Measurements from ENCODE around the gene GALNT13. TPM values are rescaled to one million over a fixed set of nuclear protein-coding genes. Genes with fewer than 3 reads are reported as not detected.
A peak's percentile ranks its signal among the peaks of the same experiment; 100 is the strongest.

GALNT13 gene
- total RNA-seq, 4 donors from 2014 or later, result 0.16 to 11.9 (median 1.3) TPM

GRCh38 chr2:154130821-154131220, 259.1 kb downstream of the GALNT13 start:
- H3K27me3 ChIP-seq, result no peaks in the 10 kb centered on the region
- H3K27ac ChIP-seq, result no peak overlapping the region
- H3K4me3 ChIP-seq, result no peak overlapping the region
- no peaks in the 10 kb centered on the region for H3K4me1 ChIP-seq
- 79 to 94% methylated on average over 1 of the region's 1 CpG for WGBS, 2 donors (ENCODE audit: low coverage in 1 of 2)
- TF ChIP-seq POLR2AphosphoS5 (IDR thresholded peaks at IDR 0.05) (no peak), POLR2A (IDR thresholded peaks at IDR 0.05) (no peak), EP300 (IDR thresholded peaks at IDR 0.05) (no peak), CTCF (IDR thresholded peaks at IDR 0.05) (no peak)
- no peak for ATAC-seq
- no peaks in the 10 kb centered on the region for H3K9me3 ChIP-seq
- H3K36me3 ChIP-seq, result no peaks in the 10 kb centered on the region

GRCh38 chr2:154132827-154133226, 261.1 kb downstream of the GALNT13 start:
- Histone ChIP-seq H3K4me3 (no peak overlapping the region), H3K27me3 (no peaks in the 10 kb centered on the region), H3K9me3 (no peaks in the 10 kb centered on the region), H3K36me3 (no peaks in the 10 kb centered on the region), H3K4me1 (no peaks in the 10 kb centered on the region), H3K27ac (no peak overlapping the region)
- TF ChIP-seq POLR2AphosphoS5 (IDR thresholded peaks at IDR 0.05), result no peak
- 62 to 90% methylated on average over 2 of the region's 2 CpGs for WGBS, 2 donors (ENCODE audit: low coverage in 1 of 2)
- ATAC-seq, result no peak

GRCh38 chr2:154133823-154134222, 262.1 kb downstream of the GALNT13 start:
- Histone ChIP-seq H3K4me3 (no peak overlapping the region), H3K9me3 (no peaks in the 10 kb centered on the region), H3K27me3 (no peaks in the 10 kb centered on the region), H3K4me1 (no peaks in the 10 kb centered on the region), H3K27ac (no peak overlapping the region), H3K36me3 (no peaks in the 10 kb centered on the region)
- peak; percentile 72 for ATAC-seq
- no peak for TF ChIP-seq POLR2AphosphoS5 (IDR thresholded peaks at IDR 0.05)
- no peak for TF ChIP-seq EP300 (IDR thresholded peaks at IDR 0.05)
- no peak for TF ChIP-seq POLR2A (IDR thresholded peaks at IDR 0.05)
- TF ChIP-seq CTCF (IDR thresholded peaks at IDR 0.05), result no peak
- 34 to 41% methylated on average over 3 of the region's 3 CpGs for WGBS, 2 donors (ENCODE audit: low coverage in 1 of 2)

- WGBS, 2 donors (ENCODE audit: low coverage in 1 of 2), result 93 to 94% methylated on average over 4 of the region's 4 CpGs
- no peak for ATAC-seq
- H3K4me1 ChIP-seq, result peaks cover 0 to 8% (median 0%) of the 10 kb centered on the region in 3 donors
- no peak overlapping the region for H3K4me3 ChIP-seq
- H3K27ac ChIP-seq, result no peak overlapping the region
- no peaks in the 10 kb centered on the region for H3K27me3 ChIP-seq
- TF ChIP-seq EP300 (IDR thresholded peaks at IDR 0.05), result no peak
- no peak for TF ChIP-seq POLR2A (IDR thresholded peaks at IDR 0.05)
- TF ChIP-seq POLR2AphosphoS5 (IDR thresholded peaks at IDR 0.05), result no peak
- no peak for TF ChIP-seq CTCF (IDR thresholded peaks at IDR 0.05)
- H3K36me3 ChIP-seq, result no peaks in the 10 kb centered on the region
- H3K9me3 ChIP-seq, result no peaks in the 10 kb centered on the region
Measured at GRCh38 chr2:154140249-154141025, 268.7 kb downstream of the GALNT13 start.

- TF ChIP-seq CTCF (IDR thresholded peaks at IDR 0.05) (no peak), POLR2AphosphoS5 (IDR thresholded peaks at IDR 0.05) (no peak), POLR2A (IDR thresholded peaks at IDR 0.05) (no peak)
- WGBS, 2 donors (ENCODE audit: low coverage in 1 of 2), result 78 to 89% methylated on average over 2 of the region's 2 CpGs
- H3K27me3 ChIP-seq, result no peaks in the 10 kb centered on the region
- no peak overlapping the region for H3K4me3 ChIP-seq
- no peaks in the 10 kb centered on the region for H3K9me3 ChIP-seq
- H3K36me3 ChIP-seq, result no peaks in the 10 kb centered on the region
- H3K27ac ChIP-seq, result no peak overlapping the region
- H3K4me1 ChIP-seq, result peaks cover 0 to 8% (median 0%) of the 10 kb centered on the region in 3 donors
- ATAC-seq, result no peak
Measured at GRCh38 chr2:154142480-154142879, 270.8 kb downstream of the GALNT13 start.

All from gastroesophageal sphincter (tissue), 4 donors.